Common myeloid progenitor, CD34-positive (primary cell): ENCODE measurements around the gene MAP2K6. TPM values are rescaled to one million over a fixed set of nuclear protein-coding genes. Genes with fewer than 3 reads are reported as not detected.

ENCODE experiments used
- CTCF ChIA-PET: fragments of 350-600 bp; sonication (Branson Sonifier 250); formaldehyde crosslinking; loops from one replicate; lab custom pipeline; 2021; ENCODE audit warnings: antibody characterized with exemption; lab: Charles Lee
- POLR2A ChIA-PET: fragments of 350-600 bp; sonication (Branson Sonifier 250); formaldehyde crosslinking; loops from one replicate; lab custom pipeline; 2021; ENCODE audit warnings: antibody characterized with exemption; lab: Charles Lee
- DNase-seq, 3 donors: peaks; one replicate each; pipeline versions ENCODE4 v3.0.0 to v3.0.0-alpha.2; 2013
- H3K27ac ChIP-seq, 2 experiments: 1 replicate in 1 of 2; 2 replicates in 1 of 2; pipeline ENCODE4 v1.7.0; 2013; ENCODE audit warnings: inconsistent platforms in 2 of 2, low read length in 2 of 2, mild to moderate bottlenecking in 2 of 2, low read depth in 1 of 2, moderate library complexity in 1 of 2; ENCODE audit not compliant: severe bottlenecking in 2 of 2, insufficient read depth in 1 of 2, poor library complexity in 1 of 2
- H3K27me3 ChIP-seq, 5 experiments: replicated peaks in 2 of 5; 1 replicate in 3 of 5; 2 replicates in 2 of 5; pipeline versions ENCODE4 v1.6.1 to v1.7.0; 2013; ENCODE audit warnings: low read length in 4 of 5, mild to moderate bottlenecking in 2 of 5, moderate library complexity in 2 of 5, inconsistent platforms in 1 of 5; ENCODE audit not compliant: insufficient read depth in 5 of 5, control insufficient read depth in 4 of 5
- H3K36me3 ChIP-seq, 4 experiments: 1 replicate in 2 of 4; 2 replicates in 2 of 4; pipeline versions ENCODE4 v1.6.1 to v1.7.0; 2013; ENCODE audit warnings: low read length in 3 of 4, control low read depth in 1 of 4, mild to moderate bottlenecking in 1 of 4; ENCODE audit not compliant: control insufficient read depth in 4 of 4, insufficient read depth in 4 of 4
- H3K4me1 ChIP-seq, 4 experiments: 1 replicate in 3 of 4; 2 replicates in 1 of 4; pipeline versions ENCODE4 v1.6.1 to v1.7.1; 2013; ENCODE audit warnings: low read length in 3 of 4, mild to moderate bottlenecking in 3 of 4, control low read depth in 1 of 4, inconsistent platforms in 1 of 4, moderate library complexity in 1 of 4; ENCODE audit not compliant: control insufficient read depth in 4 of 4, insufficient read depth in 4 of 4; ENCODE audit errors: control extremely low read depth in 1 of 4
- H3K4me3 ChIP-seq, 7 experiments: 1 replicate in 4 of 7; 2 replicates in 3 of 7; pipeline versions ENCODE4 v1.5.1 to v1.7.0; 2013; ENCODE audit warnings: mild to moderate bottlenecking in 7 of 7, low read length in 6 of 7, moderate library complexity in 6 of 7, inconsistent platforms in 2 of 7, low read depth in 2 of 7, control low read depth in 1 of 7; ENCODE audit not compliant: insufficient read depth in 4 of 7, control insufficient read depth in 1 of 7; ENCODE audit errors: extremely low read depth in 1 of 7
- H3K9me3 ChIP-seq, 5 experiments: 1 replicate in 4 of 5; 2 replicates in 1 of 5; pipeline versions ENCODE4 v1.6.1 to v1.7.1; 2013; ENCODE audit warnings: low read length in 4 of 5, mild to moderate bottlenecking in 2 of 5, inconsistent platforms in 1 of 5, low read depth in 1 of 5, moderate library complexity in 1 of 5; ENCODE audit not compliant: control insufficient read depth in 4 of 5, insufficient read depth in 2 of 5; ENCODE audit errors: control extremely low read depth in 1 of 5
- WGBS: methylation state at CpG from one replicate; pipeline ENCODE4 v1.1.5; 2013; ENCODE audit not compliant: insufficient coverage; 5-methylcytosine and 5-hydroxymethylcytosine counted together
- polyA plus RNA-seq: library from polyadenylated mRNA; unstranded; fragments of 120-200 nt; gene quantifications from one replicate; pipeline ENCODE4 v1.2.1, GENCODE V29; 2013

MAP2K6 gene
- 6.9 TPM for polyA plus RNA-seq

- Histone ChIP-seq H3K4me1 (peaks cover 12 to 28% (median 22%) of the 10 kb centered on the region in 4 experiments), H3K4me3 (peak within 1 kb of the TSS; percentile 58 to 99 (median 81)), H3K27ac (no peak within 1 kb of the TSS), H3K9me3 (peaks cover 0 to 3% (median 0%) of the 10 kb centered on the region in 5 experiments), H3K27me3 (no peaks in the 10 kb centered on the region), H3K36me3 (no peaks in the 10 kb centered on the region)
- WGBS, result under 1% methylated on average over 18 of the region's 27 CpGs
- ChIA-PET POLR2A (no interaction called here), CTCF (interaction anchor here (0.8 to 2.1 kb wide), 3 partner anchors 15 to 110 kb away, joined by 3 to 6 read pairs (median 4); no protein-coding TSS in a partner anchor)
- DNase-seq, result peak; percentile 71 to 89 (median 82)
Observed at GRCh38 chr17:69414408-69415274, at the start of gene MAP2K6. Gene MAP2K6 (plus strand): TSS chr17:69414697. CDS start chr17:69414985, 288 bp downstream.

GRCh38 chr17:69367298-69367697 lies 47.2 kb upstream of the MAP2K6 start:
- no peaks in the 10 kb centered on the region for H3K36me3 ChIP-seq
- 81% methylated on average over 2 of the region's 3 CpGs for WGBS
- no peak overlapping the region for H3K4me3 ChIP-seq
- ChIA-PET POLR2A (no interaction called here), CTCF (no interaction called here)
- no peaks in the 10 kb centered on the region for H3K4me1 ChIP-seq
- H3K27me3 ChIP-seq, result no peaks in the 10 kb centered on the region
- no peak overlapping the region for H3K27ac ChIP-seq
- DNase-seq, result no peak
- no peaks in the 10 kb centered on the region for H3K9me3 ChIP-seq

GRCh38 chr17:69373069-69373468 lies 41.4 kb upstream of the MAP2K6 start:
- ChIA-PET CTCF (no interaction called here), POLR2A (no interaction called here)
- H3K27me3 ChIP-seq, result no peaks in the 10 kb centered on the region
- no peak for DNase-seq
- no peaks in the 10 kb centered on the region for H3K9me3 ChIP-seq
- no peak overlapping the region for H3K27ac ChIP-seq
- no peak overlapping the region for H3K4me3 ChIP-seq
- no CpG with 5 or more reads among the region's 2 CpGs for WGBS
- H3K36me3 ChIP-seq, result no peaks in the 10 kb centered on the region
- H3K4me1 ChIP-seq, result peaks cover 0 to 3% (median 1%) of the 10 kb centered on the region in 4 experiments

- CTCF ChIA-PET, result no interaction called here
- H3K9me3 ChIP-seq, result no peaks in the 10 kb centered on the region
- POLR2A ChIA-PET, result interaction anchor here (0.6 kb wide), 1 partner anchor 97 kb away, joined by 4 read pairs; no protein-coding TSS in a partner anchor
- no peak overlapping the region for H3K4me3 ChIP-seq
- no peaks in the 10 kb centered on the region for H3K27me3 ChIP-seq
- DNase-seq, result peak in 2 of 3 donors; percentile 26 to 33
- WGBS, result no CpG with 5 or more reads among the region's 2 CpGs
- no peak overlapping the region for H3K27ac ChIP-seq
- H3K36me3 ChIP-seq, result no peaks in the 10 kb centered on the region
- H3K4me1 ChIP-seq, result peaks cover 0 to 3% (median 1%) of the 10 kb centered on the region in 4 experiments
Observed at GRCh38 chr17:69375229-69375628, 39.3 kb upstream of the MAP2K6 start.

- no peak for DNase-seq
- H3K4me3 ChIP-seq, result no peak overlapping the region
- no CpG with 5 or more reads among the region's 7 CpGs for WGBS
- POLR2A ChIA-PET, result no interaction called here
- no peak overlapping the region for H3K27ac ChIP-seq
- no peaks in the 10 kb centered on the region for H3K9me3 ChIP-seq
- peaks cover 0 to 1% (median 0%) of the 10 kb centered on the region in 5 experiments for H3K27me3 ChIP-seq
- CTCF ChIA-PET, result no interaction called here
- no peaks in the 10 kb centered on the region for H3K36me3 ChIP-seq
- H3K4me1 ChIP-seq, result no peaks in the 10 kb centered on the region
Observed at GRCh38 chr17:69388822-69389442, 25.6 kb upstream of the MAP2K6 start.

GRCh38 chr17:69390795-69391501 lies 23.5 kb upstream of the MAP2K6 start:
- CTCF ChIA-PET, result interaction anchor here (1.2 kb wide), 1 partner anchor 134 kb away, joined by 3 read pairs; no protein-coding TSS in a partner anchor
- Histone ChIP-seq H3K27ac (no peak overlapping the region), H3K4me1 (no peaks in the 10 kb centered on the region), H3K36me3 (no peaks in the 10 kb centered on the region), H3K27me3 (peaks cover 0 to 1% (median 0%) of the 10 kb centered on the region in 5 experiments), H3K4me3 (no peak overlapping the region), H3K9me3 (no peaks in the 10 kb centered on the region)
- no peak for DNase-seq
- POLR2A ChIA-PET, result no interaction called here
- WGBS, result 81% methylated on average over 12 of the region's 15 CpGs
